Spleen (tissue), 11 donors: ENCODE results near the gene NUDT1. TPM values are rescaled to one million over a fixed set of nuclear protein-coding genes. Genes with fewer than 3 reads are reported as not detected.

Experiments
- DNase-seq: peaks from one replicate; pipeline ENCODE4 v3.0.0-alpha.2; 2020
- H3K27ac ChIP-seq, 8 donors: fragments of 200-600 bp; sonication (generic) in 7 of 8; 1 replicate in 4 of 8; 2 replicates in 4 of 8; pipeline versions ENCODE4 v1.5.0 to v1.8.0; 2016 to 2021; ENCODE audit warnings: inconsistent platforms in 4 of 8, mild to moderate bottlenecking in 4 of 8, moderate library complexity in 1 of 8
- H3K27me3 ChIP-seq, 7 donors: fragments of 200-600 bp; sonication (generic) in 6 of 7; replicated peaks in 1 of 7; 1 replicate in 4 of 7; 2 replicates in 3 of 7; pipeline versions ENCODE4 v1.5.0 to v1.8.0; 2016 to 2021; ENCODE audit warnings: inconsistent platforms in 3 of 7, mild to moderate bottlenecking in 1 of 7
- H3K36me3 ChIP-seq, 6 donors: fragments of 200-600 bp; sonication (generic) in 5 of 6; 1 replicate in 4 of 6; 2 replicates in 2 of 6; pipeline versions ENCODE4 v1.5.0 to v1.8.0; 2016 to 2021; ENCODE audit warnings: inconsistent platforms in 2 of 6
- H3K4me1 ChIP-seq, 6 donors: fragments of 200-600 bp; sonication (generic) in 5 of 6; 1 replicate in 3 of 6; 2 replicates in 3 of 6; pipeline versions ENCODE4 v1.5.0 to v1.8.0; 2016 to 2021; ENCODE audit warnings: inconsistent platforms in 3 of 6
- H3K4me3 ChIP-seq, 8 donors: fragments of 200-600 bp; sonication (generic) in 7 of 8; 1 replicate in 4 of 8; 2 replicates in 4 of 8; pipeline versions ENCODE4 v1.5.0 to v1.8.0; 2016 to 2021; ENCODE audit warnings: inconsistent platforms in 4 of 8, mild to moderate bottlenecking in 4 of 8, moderate library complexity in 2 of 8
- H3K9me3 ChIP-seq, 8 donors: fragments of 200-600 bp; sonication (generic) in 7 of 8; 1 replicate in 4 of 8; 2 replicates in 4 of 8; pipeline versions ENCODE4 v1.5.0 to v1.8.0; 2016 to 2021; ENCODE audit warnings: inconsistent platforms in 4 of 8
- POLR2A ChIP-seq, 3 donors: fragments of 450-650 bp; IDR thresholded peaks; one replicate each; pipeline ENCODE4 v1.5.1; 2017; ENCODE audit warnings: antibody characterized with exemption in 3 of 3, mild to moderate bottlenecking in 1 of 3
- POLR2AphosphoS5 ChIP-seq, 3 donors: sonication (generic); formaldehyde crosslinking; IDR thresholded peaks; one replicate each; pipeline ENCODE4 v1.5.1; 2017; ENCODE audit warnings: antibody characterized with exemption in 3 of 3
- WGBS, 5 donors: extraction: QIAGEN DNeasy Blood & Tissue Kit in 3 of 5; methylation state at CpG; one replicate each; pipeline versions ENCODE4 v1.1.5 to v1.1.7; 2013 to 2018; 5-methylcytosine and 5-hydroxymethylcytosine counted together
- intact Hi-C: fragments of 100-400 bp; cut with DNase I; formaldehyde crosslinking; loops from one replicate; pipeline ENCODE4 v1.15.0; 2023; ENCODE audit warnings: low total_unique reads
- polyA plus RNA-seq, 3 donors: library from polyadenylated mRNA; stranded (reverse); fragments of 200-250 nt; gene quantifications; one replicate each; pipeline ENCODE4 v1.2.1, GENCODE V29; 2013
- total RNA-seq, 7 donors: library from RNA; depleted of rRNA in 3 of 7; stranded (reverse); fragments of >200 nt in 3 of 7; fragmentation: NEBNext Ultra II Directional in 4 of 7; extraction: Animal tissue kit (Norgen Biotek cat#: 25700) in 4 of 7; gene quantifications; one replicate each; pipeline versions ENCODE4 v1.1.0 to v1.2.1, GENCODE V29; 2016 to 2021
- TF ChIP-seq, protein P1 (sequence below), 11 experiments: fragments of 200-600 bp in 7 of 11; fragments of 450-650 bp in 4 of 11; sonication (generic) in 4 of 11; IDR thresholded peaks in 8 of 11; conservative IDR thresholded peaks in 3 of 11; 1 replicate in 7 of 11; 2 replicates in 4 of 11; pipeline versions ENCODE4 v1.4.0 to v1.8.0; 2016 to 2021; ENCODE audit warnings: antibody characterized with exemption in 11 of 11, inconsistent platforms in 4 of 11, mild to moderate bottlenecking in 1 of 11
- donor health status: healthy with polysubstance abuse.
- donor health status: DM: no; HTN: no; CAD: no; lungs with moderate emphysema.
- donor health status: DM: no; HTN: no; CAD: no.
- donor health status: Bipolar disorder and iron deficiency.
- donor health status: healthy.
- donor health status: DM: no; HTN: no; CAD: no.
- donor health status: DM: yes; HTN: yes; CAD: no.

NUDT1 gene
- total and polyA plus RNA-seq, 10 donors, result 13.7 to 69.3 (median 22.6) TPM

DNA sequence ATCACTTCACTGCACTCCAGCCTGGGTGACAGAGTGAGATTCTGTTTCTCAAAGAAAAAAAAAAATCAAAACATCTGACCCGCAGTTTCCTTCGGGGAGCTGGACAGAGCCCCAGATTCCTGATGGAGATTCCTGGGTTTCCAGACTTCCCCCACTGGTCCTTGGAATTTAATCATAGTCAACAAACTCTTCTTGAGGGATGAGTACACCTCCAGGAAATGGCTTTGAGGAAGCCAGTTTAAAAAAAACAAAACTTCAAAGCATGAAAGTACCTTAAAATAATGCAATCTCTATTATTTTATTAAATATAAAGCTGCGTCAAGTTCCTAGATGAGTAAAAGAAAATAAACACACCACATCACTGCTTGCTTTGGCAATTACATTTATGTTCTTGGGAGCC is 8.1 kb upstream of the NUDT1 start:
- no peak for DNase-seq
- Histone ChIP-seq H3K36me3 (peaks cover 0 to 66% (median 28%) of the 10 kb centered on the region in 6 donors), H3K27ac (no peak overlapping the region), H3K27me3 (no peaks in the 10 kb centered on the region), H3K4me1 (peaks cover 17 to 83% (median 53%) of the 10 kb centered on the region in 6 donors), H3K9me3 (no peaks in the 10 kb centered on the region), H3K4me3 (no peak overlapping the region)
- TF ChIP-seq, protein P1, sequence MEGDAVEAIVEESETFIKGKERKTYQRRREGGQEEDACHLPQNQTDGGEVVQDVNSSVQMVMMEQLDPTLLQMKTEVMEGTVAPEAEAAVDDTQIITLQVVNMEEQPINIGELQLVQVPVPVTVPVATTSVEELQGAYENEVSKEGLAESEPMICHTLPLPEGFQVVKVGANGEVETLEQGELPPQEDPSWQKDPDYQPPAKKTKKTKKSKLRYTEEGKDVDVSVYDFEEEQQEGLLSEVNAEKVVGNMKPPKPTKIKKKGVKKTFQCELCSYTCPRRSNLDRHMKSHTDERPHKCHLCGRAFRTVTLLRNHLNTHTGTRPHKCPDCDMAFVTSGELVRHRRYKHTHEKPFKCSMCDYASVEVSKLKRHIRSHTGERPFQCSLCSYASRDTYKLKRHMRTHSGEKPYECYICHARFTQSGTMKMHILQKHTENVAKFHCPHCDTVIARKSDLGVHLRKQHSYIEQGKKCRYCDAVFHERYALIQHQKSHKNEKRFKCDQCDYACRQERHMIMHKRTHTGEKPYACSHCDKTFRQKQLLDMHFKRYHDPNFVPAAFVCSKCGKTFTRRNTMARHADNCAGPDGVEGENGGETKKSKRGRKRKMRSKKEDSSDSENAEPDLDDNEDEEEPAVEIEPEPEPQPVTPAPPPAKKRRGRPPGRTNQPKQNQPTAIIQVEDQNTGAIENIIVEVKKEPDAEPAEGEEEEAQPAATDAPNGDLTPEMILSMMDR (IDR thresholded peaks at IDR 0.05 in 8 of 11, conservative IDR thresholded peaks at IDR 0.05 in 3 of 11), result no peak
- no peak for TF ChIP-seq POLR2A (IDR thresholded peaks at IDR 0.05)
- TF ChIP-seq POLR2AphosphoS5 (IDR thresholded peaks at IDR 0.05), result no peak
- intact Hi-C loops, result no loop called here
- 75 to 95% (median 93%) methylated on average over 3 of the region's 3 CpGs for WGBS, 5 donors

DNA sequence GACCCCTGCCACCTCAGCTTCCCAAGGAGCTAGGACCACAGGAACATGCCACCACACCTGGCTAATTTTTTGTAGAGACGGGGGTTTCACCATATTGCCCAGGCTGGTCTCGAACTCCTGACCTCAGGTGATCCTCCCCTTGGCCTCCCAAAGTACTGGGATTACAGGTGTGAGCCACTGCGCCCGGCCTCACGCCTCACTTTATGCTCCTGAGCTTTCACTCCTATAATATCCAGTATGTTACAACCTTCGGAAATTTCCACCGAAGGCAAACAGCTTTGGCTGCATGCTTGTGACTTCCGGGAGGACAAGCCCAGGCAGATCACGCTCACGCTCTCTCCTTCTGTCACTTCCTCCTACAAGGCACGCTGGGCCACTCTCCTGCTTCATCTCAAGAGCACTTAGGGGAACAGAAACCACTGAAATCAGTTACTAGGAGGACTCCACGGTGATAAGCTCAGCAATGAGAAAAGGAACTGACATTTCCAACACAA is 4.9 kb upstream of the NUDT1 start:
- WGBS, 5 donors, result 55 to 67% (median 62%) methylated on average over 11 to 12 of the region's 12 CpGs
- H3K9me3 ChIP-seq, result no peaks in the 10 kb centered on the region
- H3K27ac ChIP-seq, result peak overlapping the region; percentile 49 to 96 (median 86)
- peaks cover 14 to 81% (median 44%) of the 10 kb centered on the region in 6 donors for H3K4me1 ChIP-seq
- peaks cover 0 to 64% (median 30%) of the 10 kb centered on the region in 6 donors for H3K36me3 ChIP-seq
- TF ChIP-seq, protein P1 (IDR thresholded peaks at IDR 0.05 in 8 of 11, conservative IDR thresholded peaks at IDR 0.05 in 3 of 11), result no peak
- TF ChIP-seq POLR2A (IDR thresholded peaks at IDR 0.05) (peak in 1 of 3 donors; percentile 48), POLR2AphosphoS5 (IDR thresholded peaks at IDR 0.05) (peak in 2 of 3 donors; percentile 75 to 87)
- H3K4me3 ChIP-seq, result no peak overlapping the region
- intact Hi-C loops, result no loop called here
- DNase-seq, result peak; percentile 90
- no peaks in the 10 kb centered on the region for H3K27me3 ChIP-seq

DNA sequence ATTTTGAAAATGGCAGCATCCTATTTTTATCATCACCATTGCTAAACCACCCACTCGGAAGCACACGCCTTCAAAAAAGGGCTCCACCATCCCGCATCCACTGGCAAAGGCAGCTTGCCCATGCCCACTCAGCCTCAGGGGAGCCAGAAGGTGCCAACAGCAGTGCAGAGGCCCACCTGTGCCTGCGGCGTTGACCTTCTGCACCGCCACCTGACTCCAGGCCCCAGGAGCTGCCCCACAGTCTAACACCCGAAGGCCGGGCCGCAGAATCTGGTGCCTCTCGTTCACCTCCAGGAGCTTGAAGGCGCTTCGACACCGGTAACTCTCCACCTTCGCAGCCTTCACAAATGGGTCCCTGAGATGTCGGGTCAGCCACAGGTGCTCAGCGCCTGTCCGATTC is 2.8 kb upstream of the NUDT1 start:
- DNase-seq, result no peak
- TF ChIP-seq, protein P1 (IDR thresholded peaks at IDR 0.05 in 8 of 11, conservative IDR thresholded peaks at IDR 0.05 in 3 of 11), result no peak
- no peak for TF ChIP-seq POLR2A (IDR thresholded peaks at IDR 0.05)
- no peak for TF ChIP-seq POLR2AphosphoS5 (IDR thresholded peaks at IDR 0.05)
- no peak overlapping the region for H3K27ac ChIP-seq
- H3K36me3 ChIP-seq, result peaks cover 0 to 59% (median 29%) of the 10 kb centered on the region in 6 donors
- H3K4me1 ChIP-seq, result peaks cover 14 to 86% (median 49%) of the 10 kb centered on the region in 6 donors
- intact Hi-C loops, result no loop called here
- H3K27me3 ChIP-seq, result no peaks in the 10 kb centered on the region
- H3K9me3 ChIP-seq, result no peaks in the 10 kb centered on the region
- H3K4me3 ChIP-seq, result no peak overlapping the region
- 95 to 99% (median 97%) methylated on average over 17 of the region's 17 CpGs for WGBS, 5 donors

DNA sequence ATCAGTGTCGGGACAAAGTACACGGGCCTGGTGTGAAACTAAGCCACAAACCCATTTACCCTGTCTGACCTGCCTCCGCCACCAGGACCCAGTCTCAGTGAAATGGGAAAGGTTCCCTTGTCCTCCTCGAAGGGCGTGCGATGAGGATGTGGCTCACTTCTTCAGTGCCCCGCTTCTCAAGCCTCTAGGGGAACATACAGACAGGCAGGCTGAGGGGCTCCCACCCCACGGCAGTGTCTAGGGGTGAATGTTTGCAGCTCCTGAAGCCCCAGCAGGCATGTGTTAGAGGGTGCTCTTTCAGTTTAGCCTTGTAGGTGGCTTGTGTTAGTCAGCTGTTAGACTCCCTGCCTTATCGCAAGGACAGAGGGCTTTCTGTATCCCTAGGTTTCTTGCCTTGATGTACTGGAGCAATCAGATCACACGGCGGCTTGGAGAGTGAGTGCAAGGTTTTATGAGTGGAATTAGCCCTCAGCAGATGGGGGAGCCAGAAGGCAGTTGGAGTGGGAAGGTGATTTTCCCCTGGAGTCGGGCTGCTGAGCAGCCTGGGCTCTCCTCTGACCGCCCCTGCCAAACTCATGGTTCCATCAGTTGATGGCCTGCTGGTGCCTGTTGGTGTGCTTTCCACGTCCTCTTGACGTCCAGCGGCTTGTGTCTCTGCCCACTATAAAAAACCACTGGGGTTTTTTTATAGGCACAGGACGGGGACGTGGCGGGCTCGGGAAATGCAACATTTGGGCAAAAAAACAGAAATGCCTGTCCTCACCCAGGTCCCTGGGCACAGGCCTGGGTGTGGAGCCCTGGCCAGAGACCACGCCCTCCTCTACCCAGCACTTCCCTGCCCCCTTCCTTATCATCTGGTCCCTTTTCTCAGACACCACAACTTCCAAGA is 759 bp downstream of the NUDT1 start:
- 17 to 41% (median 37%) methylated on average over 19 to 21 of the region's 21 CpGs for WGBS, 5 donors
- peaks cover 0 to 24% (median 17%) of the 10 kb centered on the region in 6 donors for H3K36me3 ChIP-seq
- peaks cover 21 to 98% (median 63%) of the 10 kb centered on the region in 6 donors for H3K4me1 ChIP-seq
- no peaks in the 10 kb centered on the region for H3K27me3 ChIP-seq
- DNase-seq, result no peak
- intact Hi-C loops, result loop anchor here (5.0 kb wide), 1 partner anchor 110 kb away; the partner anchor contains the start of gene EIF3B
- H3K4me3 ChIP-seq, result peak overlapping the region; percentile 72 to 99 (median 97)
- H3K27ac ChIP-seq, result peak overlapping the region; percentile 11 to 88 (median 79)
- no peak for TF ChIP-seq POLR2AphosphoS5 (IDR thresholded peaks at IDR 0.05)
- TF ChIP-seq, protein P1 (IDR thresholded peaks at IDR 0.05 in 8 of 11, conservative IDR thresholded peaks at IDR 0.05 in 3 of 11), result no peak
- no peak for TF ChIP-seq POLR2A (IDR thresholded peaks at IDR 0.05)
- no peaks in the 10 kb centered on the region for H3K9me3 ChIP-seq
